NCI-H748 (cell line): ENCODE measurements around the gene SLC4A9.
"Not testable (repeated sequence)": the region's sequence is repeated elsewhere in the genome, so short reads cannot be mapped to it uniquely, and the experiment has no call there.

Source experiments
- DNase-seq: peaks from one replicate; lab custom pipeline; 2025; ENCODE audit not compliant: unreplicated experiment; lab: John Stamatoyannopoulos, UW

The SLC4A9 gene

DNA sequence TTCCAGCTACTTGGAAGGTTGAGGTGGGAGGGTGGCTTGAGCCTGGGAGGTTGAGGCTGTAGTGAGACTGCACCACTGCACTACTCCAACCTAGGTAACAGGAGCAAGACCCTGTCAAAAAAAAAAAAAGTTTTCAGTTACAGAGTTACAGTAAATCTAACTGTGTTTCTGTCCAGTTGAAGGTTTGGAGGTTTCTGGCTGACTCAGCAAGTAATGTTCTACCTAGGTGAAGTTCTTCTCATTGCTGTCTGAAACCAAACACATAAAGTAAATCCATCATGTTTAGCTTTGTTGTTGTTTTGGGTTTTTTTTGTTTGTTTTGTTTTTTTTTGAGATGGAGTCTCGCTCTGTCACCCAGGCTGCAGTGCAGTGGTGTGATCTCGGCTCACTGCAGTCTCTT, 33.7 kb downstream of the SLC4A9 start:
- no peak for DNase-seq

GRCh38 chr5:140398379-140398811, 38.4 kb downstream of the SLC4A9 start:
- no peak for DNase-seq

DNA sequence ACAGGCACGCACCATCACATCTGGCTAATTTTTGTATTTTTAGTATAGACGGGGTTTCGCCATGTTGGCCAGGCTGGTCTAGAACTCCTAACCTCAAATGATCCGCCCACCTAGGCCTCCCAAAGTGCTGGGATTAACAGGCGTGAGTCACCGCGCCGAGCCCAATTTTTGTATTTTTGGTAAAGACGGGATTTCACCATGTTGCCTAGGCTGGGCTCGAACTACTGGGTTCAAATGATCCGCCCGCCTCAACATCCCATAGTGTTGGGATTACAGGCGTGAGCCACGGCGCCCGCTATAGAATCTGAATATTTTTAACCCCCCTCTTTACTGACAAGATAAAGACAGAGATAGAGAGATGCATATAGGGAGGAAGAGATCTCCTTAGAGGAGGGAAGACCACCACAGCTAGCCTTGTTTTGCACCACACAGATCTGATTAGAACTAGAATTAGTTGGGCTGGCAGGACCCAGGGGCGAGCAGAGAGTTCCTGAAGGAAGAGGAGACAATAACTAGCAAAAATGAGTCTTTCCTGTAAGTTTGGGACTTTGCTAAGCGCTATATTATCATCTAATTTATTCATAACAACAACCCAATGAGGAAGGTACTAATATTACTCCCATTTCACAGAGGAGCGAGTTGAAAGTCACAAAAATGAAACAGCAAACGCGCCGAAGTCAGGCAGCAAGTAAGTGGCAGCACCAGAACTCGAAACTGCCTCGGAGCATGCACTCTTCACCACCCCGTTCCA, 40.2 kb downstream of the SLC4A9 start:
- no peak for DNase-seq

GRCh38 chr5:140400730-140401361, 40.9 kb downstream of the SLC4A9 start:
- peak; percentile 98 for DNase-seq

GRCh38 chr5:140401362-140402257, 41.6 kb downstream of the SLC4A9 start, which contains the start of gene ANKHD1:
Gene ANKHD1, plus strand, starts transcription at chr5:140401833. Its CDS starts 135 bp downstream, at chr5:140401968.
- DNase-seq, result peak; percentile 100

DNA sequence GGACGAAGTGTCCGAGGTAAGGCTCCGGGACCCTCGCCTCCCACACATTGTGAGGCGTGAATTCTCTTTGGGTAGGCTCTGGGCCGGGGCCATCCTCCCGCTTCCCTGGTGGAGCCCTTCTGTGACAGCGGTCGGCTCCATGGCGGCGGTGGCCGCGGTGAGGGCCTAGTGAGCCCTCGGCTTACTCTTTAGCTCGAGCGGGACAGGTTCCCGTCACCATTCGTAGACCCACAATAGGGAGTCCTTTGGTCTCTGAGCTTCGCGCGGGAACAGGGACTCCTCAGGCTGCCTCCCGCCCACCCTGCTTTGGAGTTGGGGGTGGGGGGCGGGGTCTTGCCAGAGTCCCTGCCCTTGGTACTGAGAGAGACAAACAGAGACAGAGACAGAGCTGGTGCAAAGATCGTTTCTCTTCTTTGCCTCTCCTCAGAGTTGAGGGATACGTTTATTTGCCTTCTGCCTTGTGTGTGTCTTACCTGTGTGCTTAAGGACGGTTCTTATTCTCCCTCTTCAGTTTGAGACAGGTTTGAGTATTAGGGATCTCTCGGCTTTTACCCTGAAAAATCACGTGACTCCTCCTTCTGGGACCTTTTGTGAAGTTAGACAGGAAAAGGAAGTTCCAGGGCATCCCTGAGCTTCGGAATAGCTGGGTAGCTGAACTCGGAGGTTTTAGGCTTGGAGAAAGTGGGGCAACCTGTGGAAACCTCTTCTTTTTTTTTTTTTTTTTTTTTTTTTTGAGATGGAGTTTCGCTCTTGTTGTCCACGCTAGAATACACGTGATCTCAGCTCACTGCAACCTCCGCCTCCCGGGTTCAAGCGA, 42.5 kb downstream of the SLC4A9 start:
- DNase-seq, result peak; percentile 75

GRCh38 chr5:140403613-140404012, 43.6 kb downstream of the SLC4A9 start:
- DNase-seq, result no peak

GRCh38 chr5:140408750-140409241, 48.8 kb downstream of the SLC4A9 start:
- no peak for DNase-seq

GRCh38 chr5:140413230-140413629, 53.2 kb downstream of the SLC4A9 start:
- DNase-seq, result no peak

- DNase-seq, result no peak
Measured at GRCh38 chr5:140417235-140417634, 57.2 kb downstream of the SLC4A9 start.

- no peak for DNase-seq
Measured at GRCh38 chr5:140418862-140419520, 59.0 kb downstream of the SLC4A9 start.

DNA sequence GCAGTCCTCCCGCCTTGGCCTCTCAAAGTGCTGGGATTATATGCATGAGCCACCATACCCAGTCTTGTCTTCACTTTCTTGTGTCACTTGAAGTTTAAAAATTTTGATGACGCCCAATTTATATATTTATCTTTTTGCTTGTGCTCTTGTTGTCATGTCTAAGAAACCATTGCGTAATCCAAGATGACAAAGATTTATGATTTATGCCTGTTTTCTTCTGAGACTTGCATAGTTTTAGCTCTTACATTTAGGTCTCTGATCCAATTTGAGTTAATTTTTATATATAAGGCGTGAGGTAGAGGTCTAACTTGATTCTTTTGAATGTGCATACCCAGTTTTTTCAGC, 60.2 kb downstream of the SLC4A9 start:
- DNase-seq, result no peak

DNA sequence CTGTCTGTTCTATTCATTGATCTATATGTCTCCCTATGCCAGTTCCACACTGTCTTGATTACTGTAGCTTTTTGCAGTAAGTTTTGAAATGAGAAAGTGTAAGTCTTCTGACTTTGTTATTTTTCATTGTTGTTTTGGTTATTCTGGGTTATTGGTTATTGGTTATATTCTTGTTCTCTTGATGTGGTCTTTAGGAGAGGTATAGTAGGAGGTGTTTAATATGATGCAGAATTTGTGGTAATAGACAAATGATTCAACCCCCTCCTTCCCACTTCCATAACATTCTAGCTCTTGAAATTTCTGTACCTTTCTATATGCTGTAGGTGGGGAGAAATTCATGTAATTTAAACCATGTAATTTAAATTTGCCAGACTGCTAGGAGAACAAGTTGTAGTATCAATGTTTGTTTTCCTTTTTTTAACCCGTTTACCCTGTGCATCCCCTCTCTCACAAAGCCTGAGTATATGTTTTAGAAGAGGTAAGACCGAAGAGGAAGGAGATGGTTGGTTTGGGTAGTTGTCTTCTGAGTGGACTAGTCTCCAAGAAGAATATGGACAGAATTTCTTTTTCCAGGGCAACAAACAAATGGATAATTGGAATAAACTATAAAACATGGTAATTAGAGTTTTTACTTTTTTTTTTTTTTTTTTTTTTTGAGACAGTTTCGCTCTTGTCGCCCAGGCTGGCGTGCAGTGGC, 60.8 kb downstream of the SLC4A9 start:
- no peak for DNase-seq

GRCh38 chr5:140421375-140421774, 61.4 kb downstream of the SLC4A9 start:
- not testable (repeated sequence) for DNase-seq

DNA sequence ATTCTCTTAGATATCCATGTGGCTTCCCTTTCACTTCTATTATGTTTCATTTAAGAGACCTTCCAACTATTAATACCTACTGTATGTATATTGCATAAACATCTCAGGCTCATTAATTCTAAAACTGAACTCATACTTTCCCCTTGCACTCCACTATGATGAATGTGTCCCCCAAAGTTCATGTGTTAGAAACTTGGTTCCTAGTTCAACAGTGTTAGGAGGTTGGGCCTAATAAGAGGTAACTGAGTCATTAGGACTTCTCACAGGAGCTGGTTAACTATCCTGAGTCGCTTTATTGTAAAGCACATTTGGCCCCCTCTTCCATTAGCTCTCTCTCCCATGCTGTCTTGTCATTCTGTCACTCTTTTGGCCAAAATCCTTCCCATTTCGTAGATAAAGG, 63.6 kb downstream of the SLC4A9 start:
- no peak for DNase-seq

DNA sequence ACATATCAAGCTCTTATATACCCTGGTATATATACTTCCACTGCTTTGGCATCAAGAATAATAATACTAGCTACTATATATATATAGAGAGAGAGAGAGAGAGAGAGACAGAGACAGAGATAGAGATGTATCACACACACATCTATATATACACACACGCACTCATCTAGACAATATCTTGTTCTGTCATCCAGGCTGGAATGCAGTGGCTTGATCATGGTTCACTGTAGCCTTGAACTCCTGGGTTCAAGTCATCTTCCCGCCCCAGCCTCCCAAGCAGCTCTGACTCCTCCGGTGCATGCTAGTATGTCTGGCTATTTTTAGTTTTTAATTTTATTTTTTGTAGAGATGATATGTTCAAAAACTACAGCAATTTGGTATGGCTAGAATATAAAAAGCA, 64.1 kb downstream of the SLC4A9 start:
- no peak for DNase-seq
